Measurements from ENCODE around the gene PRAME. TPM values are rescaled to one million over a fixed set of nuclear protein-coding genes. Genes with fewer than 3 reads are reported as not detected.

PRAME gene
- total and polyA plus RNA-seq, 11 donors = 0.23 to 0.59 TPM; not detected in 9

GRCh38 chr22:22578702-22579424, 19.8 kb upstream of the PRAME start:
- ATAC-seq (peak in 3 of 4 donors; percentile 61 to 81 (median 73)), DNase-seq (peak in 4 of 5 donors; percentile 44 to 66 (median 51))
- WGBS, 4 donors = 57 to 80% (median 74%) methylated on average over 10 of the region's 10 CpGs

DNA sequence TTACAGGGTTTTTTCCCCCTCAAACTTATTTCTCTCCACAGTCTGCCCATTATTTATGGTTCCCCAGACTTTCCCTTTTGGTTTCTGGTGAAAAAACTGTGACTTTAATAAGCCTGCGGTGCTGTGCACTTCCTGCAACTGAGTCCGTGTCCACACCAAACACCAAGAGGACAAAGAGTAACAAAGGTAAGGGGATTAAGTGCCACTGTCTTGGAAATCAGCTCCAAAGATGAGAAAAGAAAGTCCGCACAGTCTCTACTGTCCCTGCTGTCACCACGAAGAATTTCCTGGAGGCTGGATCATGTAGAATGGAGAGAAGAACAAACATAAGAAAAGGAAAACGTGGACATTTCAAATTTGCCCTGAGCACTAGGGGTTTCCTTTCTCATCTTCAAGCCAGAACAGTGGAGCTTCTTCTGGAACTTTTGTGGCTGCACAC, 17.9 kb upstream of the PRAME start:
- intact Hi-C loops (cut with DNase I) = no loop called here
- Histone ChIP-seq H3K4me1 (peaks cover 0 to 9% (median 0%) of the 10 kb centered on the region in 12 donors), H3K4me3 (no peak overlapping the region), H3K9me3 (no peaks in the 10 kb centered on the region), H3K27ac (no peak overlapping the region), H3K27me3 (peaks cover 0 to 8% (median under 1%) of the 10 kb centered on the region in 9 donors), H3K36me3 (no peaks in the 10 kb centered on the region)
- DNase-seq (no peak), ATAC-seq (no peak)
- TF ChIP-seq POLR2A (IDR thresholded peaks at IDR 0.05) (no peak), CTCF (IDR thresholded peaks at IDR 0.05) (no peak)
- WGBS, 4 donors = 75 to 79% (median 78%) methylated on average over 5 of the region's 5 CpGs

More at GRCh38 chr22:22578702-22579424, 19.8 kb upstream of the PRAME start:
- Histone ChIP-seq H3K4me1 (peaks cover 0 to 9% (median 0%) of the 10 kb centered on the region in 12 donors), H3K27ac (no peak overlapping the region), H3K27me3 (peaks cover 0 to 14% (median 0%) of the 10 kb centered on the region in 9 donors), H3K36me3 (no peaks in the 10 kb centered on the region), H3K4me3 (no peak overlapping the region), H3K9me3 (no peaks in the 10 kb centered on the region)
- no peak for TF ChIP-seq CTCF (IDR thresholded peaks at IDR 0.05)
- TF ChIP-seq POLR2A (IDR thresholded peaks at IDR 0.05) = no peak
- intact Hi-C loops (cut with DNase I) = no loop called here

DNA sequence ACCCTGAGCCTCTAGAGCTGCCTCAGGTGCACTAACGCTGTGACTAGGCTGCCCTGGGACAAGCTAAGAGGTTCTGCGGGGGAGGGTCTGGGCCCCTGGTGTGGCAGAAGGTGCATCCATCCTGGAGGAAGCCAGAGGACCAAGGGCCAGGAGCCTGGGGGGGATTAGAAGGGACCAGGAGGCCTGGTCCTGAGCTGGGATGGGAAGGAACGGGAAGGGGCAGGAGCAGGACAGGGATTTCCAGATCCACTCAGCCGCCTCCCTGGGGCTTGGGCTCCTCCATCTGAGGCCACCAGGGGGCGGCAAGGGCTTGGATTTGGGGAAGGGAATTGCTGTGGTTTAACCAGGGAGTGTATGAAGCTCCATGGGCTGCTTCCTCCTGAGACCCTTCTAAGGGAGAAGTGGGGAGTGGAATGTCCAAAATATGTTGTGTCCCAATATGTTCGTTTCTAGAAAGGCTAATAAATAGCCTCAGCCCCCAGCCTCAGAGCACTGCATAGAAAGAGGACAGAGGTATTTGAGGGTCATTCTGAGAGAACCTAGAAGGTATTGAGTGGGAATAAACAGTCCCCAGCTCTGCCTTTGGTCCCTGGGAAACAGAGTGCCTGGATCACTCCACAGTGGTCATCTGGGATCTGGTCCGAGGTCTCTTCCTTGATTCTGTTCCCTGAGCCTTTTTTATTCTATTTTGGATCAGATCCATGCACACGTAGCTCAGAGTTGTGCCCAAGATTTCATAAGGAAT, 17.4 kb upstream of the PRAME start:
- WGBS, 4 donors = 31 to 38% (median 35%) methylated on average over 7 to 8 of the region's 8 CpGs
- DNase-seq (peak in 4 of 5 donors; percentile 36 to 55 (median 41)), ATAC-seq (peak in 3 of 4 donors; percentile 50 to 68 (median 60))
- H3K27me3 ChIP-seq = peaks cover 0 to 9% (median 5%) of the 10 kb centered on the region in 9 donors
- no peak overlapping the region for H3K27ac ChIP-seq
- no peak for TF ChIP-seq POLR2A (IDR thresholded peaks at IDR 0.05)
- TF ChIP-seq CTCF (IDR thresholded peaks at IDR 0.05) = peak; percentile 48 to 78 (median 66)
- no peaks in the 10 kb centered on the region for H3K9me3 ChIP-seq
- H3K36me3 ChIP-seq = no peaks in the 10 kb centered on the region
- intact Hi-C loops (cut with DNase I) = no loop called here
- peaks cover 0 to 9% (median 0%) of the 10 kb centered on the region in 12 donors for H3K4me1 ChIP-seq
- H3K4me3 ChIP-seq = no peak overlapping the region

DNA sequence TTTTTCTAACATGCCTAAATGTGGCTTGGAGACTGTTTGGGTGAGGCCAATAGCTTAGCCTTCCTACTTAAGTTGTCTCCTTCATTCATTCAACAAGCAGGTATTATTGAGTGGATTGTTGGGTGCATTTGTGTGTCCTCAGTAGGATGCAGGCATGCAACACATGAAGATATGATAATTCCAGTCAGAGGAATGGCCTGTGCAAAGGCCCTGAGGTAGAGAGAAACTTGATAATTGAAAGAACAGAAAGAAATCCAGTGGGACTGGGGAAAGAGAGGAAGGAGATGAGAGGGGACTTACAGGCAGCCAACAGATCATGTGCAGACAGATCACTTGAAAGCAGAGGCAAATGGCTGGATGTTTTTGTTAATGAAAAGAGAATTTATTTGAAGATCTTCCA, 15.3 kb upstream of the PRAME start:
- TF ChIP-seq POLR2A (IDR thresholded peaks at IDR 0.05) (no peak), CTCF (IDR thresholded peaks at IDR 0.05) (no peak)
- ATAC-seq (no peak), DNase-seq (no peak)
- no peaks in the 10 kb centered on the region for H3K9me3 ChIP-seq
- H3K4me1 ChIP-seq = peaks cover 0 to 8% (median 0%) of the 10 kb centered on the region in 12 donors
- H3K4me3 ChIP-seq = no peak overlapping the region
- intact Hi-C loops (cut with DNase I) = no loop called here
- H3K27me3 ChIP-seq = peaks cover 0 to 20% (median 10%) of the 10 kb centered on the region in 9 donors
- no peaks in the 10 kb centered on the region for H3K36me3 ChIP-seq
- H3K27ac ChIP-seq = no peak overlapping the region

All from heart left ventricle (tissue), 16 donors.